CD14-positive monocyte (primary cell): ENCODE data around the gene MEG3. TPM values are rescaled to one million over a fixed set of nuclear protein-coding genes. Genes with fewer than 3 reads are reported as not detected.
A peak's percentile ranks its signal among the peaks of the same experiment; 100 is the strongest.

Experiments used
- DNase-seq, 3 donors: peaks; one replicate each; pipeline ENCODE4 v3.0.0-alpha.2; 2011 to 2022
- H2AFZ ChIP-seq: 2 replicates; pipeline ENCODE4 v1.6.0; 2012; ENCODE audit warnings: mild to moderate bottlenecking, low read depth, low read length, inconsistent platforms; ENCODE audit not compliant: insufficient read depth, poor library complexity, severe bottlenecking
- H3K27ac ChIP-seq, 2 donors: 1 replicate in 1 of 2; 2 replicates in 1 of 2; pipeline ENCODE4 v1.5.1; 2012 to 2013; ENCODE audit warnings: low read length in 2 of 2, control low read depth in 1 of 2, inconsistent platforms in 1 of 2, low read depth in 1 of 2, mild to moderate bottlenecking in 1 of 2
- H3K27me3 ChIP-seq, 2 donors: one replicate each; pipeline versions ENCODE4 v1.6.0 to v1.6.1; 2011 to 2013; ENCODE audit warnings: low read length in 2 of 2; ENCODE audit not compliant: control insufficient read depth in 2 of 2, insufficient read depth in 2 of 2
- H3K36me3 ChIP-seq, 2 donors: replicated peaks in 1 of 2; 1 replicate in 1 of 2; 2 replicates in 1 of 2; pipeline versions ENCODE4 v1.5.1 to v1.6.1; 2012 to 2013; ENCODE audit warnings: low read length in 2 of 2, control low read depth in 1 of 2, inconsistent platforms in 1 of 2, mild to moderate bottlenecking in 1 of 2; ENCODE audit not compliant: insufficient read depth in 2 of 2, control insufficient read depth in 1 of 2
- H3K4me1 ChIP-seq, 2 donors: 1 replicate in 1 of 2; 2 replicates in 1 of 2; pipeline versions ENCODE4 v1.5.1 to v1.6.1; 2012 to 2013; ENCODE audit warnings: low read length in 2 of 2, control low read depth in 1 of 2, inconsistent platforms in 1 of 2, mild to moderate bottlenecking in 1 of 2, moderate library complexity in 1 of 2; ENCODE audit not compliant: insufficient read depth in 2 of 2, control insufficient read depth in 1 of 2
- H3K4me2 ChIP-seq: replicated peaks from 2 replicates; pipeline ENCODE3; 2012; ENCODE audit warnings: low read length, moderate library complexity, mild to moderate bottlenecking; ENCODE audit not compliant: poor library complexity, severe bottlenecking; ENCODE audit errors: extremely low read depth
- H3K4me3 ChIP-seq, 3 experiments: fragments of 200-600 bp in 1 of 3; sonication (generic) in 1 of 3; replicated peaks in 1 of 3; 1 replicate in 2 of 3; 2 replicates in 1 of 3; pipeline ENCODE4 v1.5.1; 2011 to 2013; ENCODE audit warnings: low read length in 3 of 3, mild to moderate bottlenecking in 3 of 3, control low read depth in 2 of 3, low read depth in 2 of 3, inconsistent platforms in 1 of 3, moderate library complexity in 1 of 3
- H3K79me2 ChIP-seq: 2 replicates; pipeline ENCODE4 v1.6.0; 2012; ENCODE audit warnings: mild to moderate bottlenecking, control low read depth, inconsistent platforms, low read length, moderate library complexity; ENCODE audit not compliant: insufficient read depth
- H3K9ac ChIP-seq: 2 replicates; pipeline ENCODE4 v1.6.0; 2017; ENCODE audit warnings: low read length, mild to moderate bottlenecking; ENCODE audit not compliant: insufficient read depth, poor library complexity, severe bottlenecking
- H3K9me3 ChIP-seq, 2 donors: replicated peaks in 1 of 2; 1 replicate in 1 of 2; 2 replicates in 1 of 2; pipeline versions ENCODE4 v1.5.1 to v1.6.1; 2012 to 2013; ENCODE audit warnings: low read length in 2 of 2, control low read depth in 1 of 2; ENCODE audit not compliant: control insufficient read depth in 1 of 2, insufficient read depth in 1 of 2
- H4K20me1 ChIP-seq: 2 replicates; pipeline ENCODE4 v1.6.0; 2012; ENCODE audit warnings: mild to moderate bottlenecking, low read length, control low read depth, moderate library complexity; ENCODE audit not compliant: insufficient read depth
- H3K27ac Mint-ChIP-seq, 7 donors: one replicate each; pipeline ENCODE4 v1.8.0; 2020; ENCODE audit warnings: mild to moderate bottlenecking in 7 of 7, mixed read lengths in 7 of 7, moderate library complexity in 6 of 7, inconsistent platforms in 2 of 7
- H3K27me3 Mint-ChIP-seq, 3 donors: one replicate each; pipeline ENCODE4 v1.8.0; 2021 to 2022; ENCODE audit warnings: low read depth in 3 of 3, mild to moderate bottlenecking in 3 of 3, mixed read lengths in 3 of 3, moderate library complexity in 3 of 3, inconsistent platforms in 1 of 3
- H3K36me3 Mint-ChIP-seq, 2 donors: one replicate each; pipeline ENCODE4 v1.8.0; 2020; ENCODE audit warnings: mixed read lengths in 2 of 2, inconsistent platforms in 1 of 2, mild to moderate bottlenecking in 1 of 2
- H3K4me1 Mint-ChIP-seq: one replicate; pipeline ENCODE4 v1.8.0; 2020; ENCODE audit warnings: mild to moderate bottlenecking, mixed read lengths
- H3K4me3 Mint-ChIP-seq, 2 donors: one replicate each; pipeline ENCODE4 v1.8.0; 2020; ENCODE audit warnings: mild to moderate bottlenecking in 2 of 2, mixed read lengths in 2 of 2, moderate library complexity in 1 of 2
- H3K9me3 Mint-ChIP-seq, 7 donors: one replicate each; pipeline ENCODE4 v1.8.0; 2020 to 2022; ENCODE audit warnings: mixed read lengths in 7 of 7, mild to moderate bottlenecking in 6 of 7, moderate library complexity in 6 of 7, inconsistent platforms in 2 of 7
- WGBS: methylation state at CpG from one replicate; pipeline ENCODE4 v1.1.5; 2013; ENCODE audit warnings: missing lambda C conversion rate; ENCODE audit not compliant: insufficient coverage; 5-methylcytosine and 5-hydroxymethylcytosine counted together
- intact Hi-C, 2 donors: fragments of 100-400 bp; cut with micrococcal nuclease; formaldehyde crosslinking; loops; one replicate each; pipeline versions ENCODE4 v1.15.0 to v1.15.1; 2023
- polyA plus RNA-seq, 3 donors: library from polyadenylated mRNA; depleted of rRNA in 1 of 3; unstranded in 2 of 3; stranded (reverse) in 1 of 3; fragments of 300-500 nt in 2 of 3; fragments of >200 nt in 1 of 3; fragmentation: Illumina TruSeq in 2 of 3; gene quantifications; 1 replicate in 2 of 3; 2 replicates in 1 of 3; pipeline ENCODE4 v1.2.3, GENCODE V29; 2012 to 2021
- TF ChIP-seq, protein P1 (sequence below): fragments of 200-600 bp; IDR thresholded peaks from one replicate; pipeline ENCODE4 v1.8.0; 2022; ENCODE audit warnings: antibody characterized with exemption, mild to moderate bottlenecking

Gene MEG3
- polyA plus RNA-seq, 3 donors, result 1.7 TPM; not detected in 2

DNA sequence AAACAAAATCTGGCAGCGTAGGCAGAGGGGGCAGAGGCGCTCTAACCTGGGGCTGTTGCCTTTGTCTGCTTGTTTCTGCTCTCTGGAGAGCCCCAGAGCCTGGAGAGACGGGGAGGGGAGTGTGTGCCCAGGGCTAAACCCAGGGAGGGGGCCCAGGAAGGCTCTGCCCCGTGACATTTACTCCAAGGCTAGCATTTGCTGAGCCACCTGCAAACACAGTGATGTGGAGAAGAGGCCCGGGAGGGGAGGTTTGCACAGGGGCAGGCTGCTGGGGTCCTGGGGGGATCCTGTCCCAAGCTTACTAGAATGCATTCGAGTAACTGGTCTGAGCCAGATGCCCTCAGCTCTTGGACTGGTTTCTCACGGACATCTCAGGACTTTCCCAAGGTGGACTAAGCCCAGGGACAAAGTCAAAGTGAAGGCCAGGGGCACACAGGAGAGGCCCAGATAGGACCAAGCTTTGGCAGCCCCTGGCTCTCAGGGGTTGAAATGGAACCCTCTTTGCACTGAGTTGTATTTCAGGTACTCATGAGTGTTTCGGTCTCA lies 12.0 kb downstream of the MEG3 start:
- intact Hi-C loops, result no loop called here
- Mint-ChIP-seq H3K27me3 (peaks cover 0 to 5% (median 3%) of the 10 kb centered on the region in 3 donors), H3K4me1 (no peaks in the 10 kb centered on the region), H3K9me3 (peaks cover 0 to 4% (median 0%) of the 10 kb centered on the region in 7 donors), H3K4me3 (no peak overlapping the region), H3K36me3 (no peaks in the 10 kb centered on the region), H3K27ac (no peak overlapping the region)
- H3K27me3 ChIP-seq, result no peaks in the 10 kb centered on the region
- H3K9ac ChIP-seq, result no peak overlapping the region
- H3K27ac ChIP-seq, result no peak overlapping the region
- no peaks in the 10 kb centered on the region for H3K79me2 ChIP-seq
- TF ChIP-seq, protein P1, sequence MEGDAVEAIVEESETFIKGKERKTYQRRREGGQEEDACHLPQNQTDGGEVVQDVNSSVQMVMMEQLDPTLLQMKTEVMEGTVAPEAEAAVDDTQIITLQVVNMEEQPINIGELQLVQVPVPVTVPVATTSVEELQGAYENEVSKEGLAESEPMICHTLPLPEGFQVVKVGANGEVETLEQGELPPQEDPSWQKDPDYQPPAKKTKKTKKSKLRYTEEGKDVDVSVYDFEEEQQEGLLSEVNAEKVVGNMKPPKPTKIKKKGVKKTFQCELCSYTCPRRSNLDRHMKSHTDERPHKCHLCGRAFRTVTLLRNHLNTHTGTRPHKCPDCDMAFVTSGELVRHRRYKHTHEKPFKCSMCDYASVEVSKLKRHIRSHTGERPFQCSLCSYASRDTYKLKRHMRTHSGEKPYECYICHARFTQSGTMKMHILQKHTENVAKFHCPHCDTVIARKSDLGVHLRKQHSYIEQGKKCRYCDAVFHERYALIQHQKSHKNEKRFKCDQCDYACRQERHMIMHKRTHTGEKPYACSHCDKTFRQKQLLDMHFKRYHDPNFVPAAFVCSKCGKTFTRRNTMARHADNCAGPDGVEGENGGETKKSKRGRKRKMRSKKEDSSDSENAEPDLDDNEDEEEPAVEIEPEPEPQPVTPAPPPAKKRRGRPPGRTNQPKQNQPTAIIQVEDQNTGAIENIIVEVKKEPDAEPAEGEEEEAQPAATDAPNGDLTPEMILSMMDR, result no peak
- no peaks in the 10 kb centered on the region for H4K20me1 ChIP-seq
- H3K4me2 ChIP-seq, result no peak overlapping the region
- H3K4me3 ChIP-seq, result no peak overlapping the region
- no peaks in the 10 kb centered on the region for H3K4me1 ChIP-seq
- H2AFZ ChIP-seq, result no peak overlapping the region
- no peaks in the 10 kb centered on the region for H3K36me3 ChIP-seq
- no peak for DNase-seq
- 95% methylated on average over 8 of the region's 8 CpGs for WGBS
- no peaks in the 10 kb centered on the region for H3K9me3 ChIP-seq

DNA sequence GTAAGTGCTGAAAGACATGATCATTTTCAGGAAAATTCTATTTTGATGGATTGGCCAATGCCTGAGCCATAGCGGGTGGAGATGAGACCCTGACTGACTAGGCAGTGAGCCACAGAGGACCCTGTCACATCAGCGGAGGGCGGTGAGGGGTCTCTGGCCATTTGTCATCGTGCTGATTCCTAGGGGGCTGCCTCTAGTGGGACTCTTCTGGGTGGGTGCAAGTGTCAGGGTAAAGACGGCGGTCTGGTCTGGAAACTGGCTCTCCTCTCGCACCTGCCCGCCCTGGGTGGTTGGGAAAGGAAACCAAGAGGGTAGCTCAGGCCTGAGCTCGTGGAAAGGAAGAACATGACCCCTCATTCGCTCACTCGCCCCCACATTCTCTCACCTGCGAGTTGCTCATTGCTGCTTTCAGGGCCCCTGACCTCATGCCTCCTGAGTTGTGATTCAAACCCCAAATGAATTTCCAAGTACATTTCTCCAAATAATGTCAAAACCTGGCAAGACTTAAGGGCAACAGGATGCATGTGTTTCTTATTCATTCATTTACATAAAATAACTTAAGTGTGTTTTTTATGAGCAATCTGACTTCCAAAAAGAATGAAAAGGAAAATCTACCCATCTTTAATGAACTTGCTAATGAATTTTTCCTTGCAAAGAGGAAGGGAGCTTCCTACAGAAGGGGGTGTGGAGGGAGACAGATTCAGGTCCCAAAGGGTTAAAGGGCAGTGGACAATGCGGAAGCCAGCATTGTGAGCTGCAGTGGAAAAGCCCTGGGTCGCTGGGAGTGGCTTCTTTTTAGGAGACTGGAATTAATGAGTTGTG lies 12.8 kb downstream of the MEG3 start:
- Histone ChIP-seq H3K4me3 (no peak overlapping the region), H3K9ac (no peak overlapping the region), H3K27me3 (no peaks in the 10 kb centered on the region), H2AFZ (no peak overlapping the region), H3K36me3 (no peaks in the 10 kb centered on the region), H3K27ac (no peak overlapping the region), H3K4me1 (no peaks in the 10 kb centered on the region), H3K4me2 (no peak overlapping the region), H3K79me2 (no peaks in the 10 kb centered on the region), H4K20me1 (no peaks in the 10 kb centered on the region), H3K9me3 (no peaks in the 10 kb centered on the region)
- 90% methylated on average over 11 of the region's 14 CpGs for WGBS
- Mint-ChIP-seq H3K36me3 (no peaks in the 10 kb centered on the region), H3K9me3 (peaks cover 0 to 1% (median 0%) of the 10 kb centered on the region in 7 donors), H3K4me1 (no peaks in the 10 kb centered on the region), H3K27ac (peak overlapping the region in 1 of 7 donors; percentile 20), H3K27me3 (peaks cover 0 to 5% (median 3%) of the 10 kb centered on the region in 3 donors), H3K4me3 (no peak overlapping the region)
- no peak for DNase-seq
- intact Hi-C loops, result no loop called here
- TF ChIP-seq, protein P1, result no peak
